Gastroesophageal sphincter (tissue), 3 donors: ENCODE data around the gene MICALL2.

ENCODE experiments used
- CTCF ChIP-seq, 4 experiments: fragments of 200-600 bp in 2 of 4; fragments of 450-650 bp in 2 of 4; sonication (generic) in 1 of 4; IDR thresholded peaks; one replicate each; pipeline ENCODE4 v1.5.1; 2017 to 2019; ENCODE audit warnings: antibody characterized with exemption in 4 of 4, mild to moderate bottlenecking in 2 of 4, moderate library complexity in 2 of 4
- POLR2A ChIP-seq, 2 donors: fragments of 450-650 bp; IDR thresholded peaks; one replicate each; pipeline ENCODE4 v1.6.1; 2017; ENCODE audit warnings: antibody characterized with exemption in 2 of 2, mild to moderate bottlenecking in 2 of 2, moderate library complexity in 1 of 2

- TF ChIP-seq CTCF (IDR thresholded peaks at IDR 0.05) (no peak), POLR2A (IDR thresholded peaks at IDR 0.05) (no peak)
These were observed 71.1 kb downstream of the MICALL2 start for GRCh38 chr7:1388021-1388702.
